ENCODE data around the gene ADAMTS2. TPM values are rescaled to one million over a fixed set of nuclear protein-coding genes. Genes with fewer than 3 reads are reported as not detected.

ADAMTS2 gene
- total and polyA plus RNA-seq, 2 of the 8 experiments (the other 6 are each of a cell fraction or from before 2014, with no cell fraction given), result 6.6 to 7.3 TPM

GRCh38 chr5:179250561-179251225, 94.6 kb downstream of the ADAMTS2 start:
- Histone ChIP-seq H3K9ac (replicated peaks in 1 of 4; ENCODE audit: extremely low read depth in 1 of 4, low read depth in 3 of 4, low read length in 3 of 4) (no peak overlapping the region), H3K4me3 (ENCODE audit: extremely low read depth in 1 of 4, insufficient read depth in 2 of 4, low read depth in 3 of 4, low read length in 4 of 4) (no peak overlapping the region), H4K8ac (ENCODE audit: extremely low read depth, insufficient read depth, low read length) (no peak overlapping the region), H3K4me1 (replicated peaks in 1 of 4; ENCODE audit: control insufficient read depth in 3 of 4, insufficient read depth in 4 of 4, low read length in 3 of 4) (peaks cover 0 to 3% (median 0%) of the 10 kb centered on the region in 4 experiments; a peak in 1 of 7 replicates), H3K79me1 (ENCODE audit: low read depth, low read length) (no peaks in the 10 kb centered on the region), H4K91ac (replicated peaks; ENCODE audit: insufficient read length, low read length) (no peak overlapping the region), H3K14ac (ENCODE audit: insufficient read length) (no peak overlapping the region), H3K56ac (replicated peaks; ENCODE audit: insufficient read length, low read depth, low read length) (no peak overlapping the region), H2BK20ac (ENCODE audit: low read length) (no peak overlapping the region; the same call in 1 of the 2 replicates), H3K4me2 (ENCODE audit: insufficient read depth in 1 of 2, low read depth in 2 of 2, low read length in 2 of 2) (no peak overlapping the region), H3K23me2 (ENCODE audit: low read depth, low read length) (peaks cover 5% of the 10 kb centered on the region; the same call in 1 of the 2 replicates), H2BK12ac (ENCODE audit: low read depth, low read length) (0 out of 2 replicates have a peak overlapping the region, but pooled peaks have one; percentile 4), H3K23ac (ENCODE audit: insufficient read length) (no peak overlapping the region), H3K18ac (ENCODE audit: extremely low read depth, low read length) (no peak overlapping the region), H3K27ac (ENCODE audit: low read depth, low read length) (no peak overlapping the region), H2AK5ac (ENCODE audit: low read depth, low read length) (no peak overlapping the region), H4K5ac (ENCODE audit: insufficient read length, low read depth, low read length) (no peak overlapping the region), H2BK15ac (ENCODE audit: low read length) (peak overlapping the region; percentile 92; the same call in 1 of the 2 replicates), H3K79me2 (ENCODE audit: control insufficient read depth in 1 of 2, insufficient read depth in 2 of 2, low read length in 2 of 2) (no peaks in the 10 kb centered on the region), H2BK5ac (ENCODE audit: low read depth, low read length) (no peak overlapping the region), H3K27me3 (replicated peaks in 1 of 4; ENCODE audit: control insufficient read depth in 3 of 4, extremely low read depth in 1 of 4, insufficient read depth in 3 of 4, low read length in 3 of 4) (no peaks in the 10 kb centered on the region), H4K20me1 (replicated peaks in 1 of 2; ENCODE audit: control insufficient read depth in 1 of 2, insufficient read depth in 2 of 2, low read length in 2 of 2) (no peaks in the 10 kb centered on the region), H3K36me3 (ENCODE audit: control insufficient read depth in 2 of 4, insufficient read depth in 4 of 4, low read length in 3 of 4) (no peaks in the 10 kb centered on the region), H2BK120ac (replicated peaks; ENCODE audit: low read depth, low read length) (no peak overlapping the region), H3K4ac (replicated peaks; ENCODE audit: insufficient read length, low read depth, low read length) (no peak overlapping the region), H3K9me3 (ENCODE audit: insufficient read depth in 2 of 2, low read depth in 1 of 2, low read length in 1 of 2) (peaks cover 0 to 4% of the 10 kb centered on the region in 2 experiments; a peak in 1 of 4 replicates), H2AFZ (ENCODE audit: low read length) (no peak overlapping the region)
- DNase-seq (ENCODE audit: low read depth in 1 of 2, low spot score in 2 of 2) (no peak), FAIRE-seq (no peak)
- CTCF ChIA-PET (ENCODE audit: partially characterized antibody), result interaction anchor here (0.9 to 1.4 kb wide), 2 partner anchors 16 to 19 kb away, joined by 3 read pairs; no protein-coding TSS in a partner anchor
- WGBS, 2 experiments (ENCODE audit: extremely low coverage in 1 of 2, insufficient coverage in 1 of 2, insufficient read length in 1 of 2, insufficient replicate concordance in 2 of 2, low coverage in 1 of 2, low lambda C conversion rate in 2 of 2, missing lambda C conversion rate in 1 of 2), result 86% methylated on average over 13 of the region's 13 CpGs; no CpG with 5 or more reads in 1 of the 2 experiments
- POLR2A ChIA-PET (ENCODE audit: partially characterized antibody), result no interaction called here
- TF ChIP-seq JUN (IDR thresholded peaks at IDR 0.05; ENCODE audit: low read depth, low read length), result no peak
- no peak for TF ChIP-seq ASH2L (IDR thresholded peaks at IDR 0.05; ENCODE audit: low read length)
- TF ChIP-seq MAFK (IDR thresholded peaks at IDR 0.05; ENCODE audit: low read depth, low read length), result no peak
- TF ChIP-seq CHD2 (IDR thresholded peaks at IDR 0.05; ENCODE audit: low read length), result no peak
